Activated T-helper 1 cell treated with anti-CD3 and anti-CD28 coated beads, Interleukin-12 subunit alpha, Interleukin-12 subunit beta, Interleukin-2, Interleukin-4 antibody, amounts not matched to agents 30 ng/mL and 10 ng/mL and 1 ng/mL, durations not matched to agents 14 hours and 24 hours and 36 hours (primary cell): ENCODE measurements around the gene SREBF2. TPM values are rescaled to one million over a fixed set of nuclear protein-coding genes. Genes with fewer than 3 reads are reported as not detected.

Experiments
- DNase-seq: peaks from one replicate; pipeline ENCODE4 v3.0.0; 2021; ENCODE audit warnings: low spot score
- H3K27ac Mint-ChIP-seq: one replicate; pipeline ENCODE4 v1.8.0; 2021; ENCODE audit warnings: mild to moderate bottlenecking, mixed read lengths
- H3K27me3 Mint-ChIP-seq: one replicate; pipeline ENCODE4 v1.8.0; 2022; ENCODE audit warnings: mild to moderate bottlenecking, moderate library complexity, mixed read lengths; ENCODE audit not compliant: insufficient read depth
- H3K36me3 Mint-ChIP-seq: one replicate; pipeline ENCODE4 v1.8.0; 2021; ENCODE audit warnings: low read depth, mixed read lengths
- H3K4me1 Mint-ChIP-seq: one replicate; pipeline ENCODE4 v1.8.0; 2021; ENCODE audit warnings: low read depth, mixed read lengths
- H3K4me3 Mint-ChIP-seq: one replicate; pipeline ENCODE4 v1.8.0; 2021; ENCODE audit warnings: mild to moderate bottlenecking, moderate library complexity, mixed read lengths
- H3K9me3 Mint-ChIP-seq: one replicate; pipeline ENCODE4 v1.8.0; 2021; ENCODE audit warnings: mixed read lengths
- intact Hi-C: fragments of 100-400 bp; cut with micrococcal nuclease; formaldehyde crosslinking; loops from one replicate; pipeline ENCODE4 v1.15.1; 2024
- total RNA-seq: library from RNA; stranded (reverse); gene quantifications from 2 replicates; pipeline ENCODE4 v1.2.3, GENCODE V29; 2022

SREBF2 gene
- total RNA-seq, 1 donor from 2014 or later = 245 TPM

DNA sequence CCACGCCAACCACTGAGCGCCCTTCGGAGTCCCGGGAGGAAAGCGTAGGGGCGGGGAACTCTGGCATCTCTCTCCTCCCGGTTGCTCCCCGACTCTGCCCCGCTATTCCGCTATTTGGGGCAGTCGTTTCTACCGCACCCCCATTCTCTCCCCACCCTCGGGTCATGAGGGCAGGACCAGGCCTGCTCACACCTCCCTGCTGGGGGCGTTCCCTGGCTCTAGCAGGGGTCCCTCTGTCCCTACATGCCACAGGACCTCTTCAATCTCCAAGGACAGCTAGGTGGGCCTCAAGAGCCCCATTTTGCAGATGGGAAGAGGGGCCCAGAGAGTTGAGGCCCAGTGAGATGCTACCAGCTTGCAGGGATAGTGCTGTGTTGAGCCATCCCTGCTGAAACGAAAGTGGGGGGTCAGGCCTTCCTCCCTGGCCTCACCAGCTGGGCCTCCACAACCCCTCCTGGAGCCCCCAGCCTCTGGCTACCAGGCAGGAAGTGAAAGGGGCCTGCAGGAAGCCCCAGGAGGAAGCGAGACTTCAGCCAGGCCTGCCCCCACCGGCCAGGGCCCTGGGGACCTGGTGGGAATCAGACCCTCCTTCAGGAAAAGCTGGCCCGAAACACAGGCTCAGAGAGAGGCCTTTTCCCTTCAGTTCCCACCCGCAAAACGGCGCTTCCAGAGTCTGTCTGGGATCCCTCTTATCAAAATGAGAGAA, 87.5 kb downstream of the SREBF2 start:
- DNase-seq = no peak
- H3K4me1 Mint-ChIP-seq = peaks cover 6% of the 10 kb centered on the region
- peak overlapping the region; percentile 61 for H3K4me3 Mint-ChIP-seq
- no peaks in the 10 kb centered on the region for H3K9me3 Mint-ChIP-seq
- no peaks in the 10 kb centered on the region for H3K36me3 Mint-ChIP-seq
- intact Hi-C loops = no loop called here
- H3K27me3 Mint-ChIP-seq = peaks cover 35% of the 10 kb centered on the region
- H3K27ac Mint-ChIP-seq = no peak overlapping the region

GRCh38 chr22:41922328-41922727, 89.4 kb downstream of the SREBF2 start:
- H3K27me3 Mint-ChIP-seq = peaks cover 24% of the 10 kb centered on the region
- intact Hi-C loops = no loop called here
- no peak for DNase-seq
- H3K4me1 Mint-ChIP-seq = peaks cover 6% of the 10 kb centered on the region
- no peak overlapping the region for H3K4me3 Mint-ChIP-seq
- no peaks in the 10 kb centered on the region for H3K36me3 Mint-ChIP-seq
- no peaks in the 10 kb centered on the region for H3K9me3 Mint-ChIP-seq
- H3K27ac Mint-ChIP-seq = no peak overlapping the region

GRCh38 chr22:41922940-41923594, 90.2 kb downstream of the SREBF2 start:
- intact Hi-C loops = no loop called here
- peaks cover 9% of the 10 kb centered on the region for H3K4me1 Mint-ChIP-seq
- H3K4me3 Mint-ChIP-seq = no peak overlapping the region
- no peak for DNase-seq
- H3K9me3 Mint-ChIP-seq = no peaks in the 10 kb centered on the region
- no peak overlapping the region for H3K27ac Mint-ChIP-seq
- H3K27me3 Mint-ChIP-seq = peaks cover 26% of the 10 kb centered on the region
- H3K36me3 Mint-ChIP-seq = no peaks in the 10 kb centered on the region

DNA sequence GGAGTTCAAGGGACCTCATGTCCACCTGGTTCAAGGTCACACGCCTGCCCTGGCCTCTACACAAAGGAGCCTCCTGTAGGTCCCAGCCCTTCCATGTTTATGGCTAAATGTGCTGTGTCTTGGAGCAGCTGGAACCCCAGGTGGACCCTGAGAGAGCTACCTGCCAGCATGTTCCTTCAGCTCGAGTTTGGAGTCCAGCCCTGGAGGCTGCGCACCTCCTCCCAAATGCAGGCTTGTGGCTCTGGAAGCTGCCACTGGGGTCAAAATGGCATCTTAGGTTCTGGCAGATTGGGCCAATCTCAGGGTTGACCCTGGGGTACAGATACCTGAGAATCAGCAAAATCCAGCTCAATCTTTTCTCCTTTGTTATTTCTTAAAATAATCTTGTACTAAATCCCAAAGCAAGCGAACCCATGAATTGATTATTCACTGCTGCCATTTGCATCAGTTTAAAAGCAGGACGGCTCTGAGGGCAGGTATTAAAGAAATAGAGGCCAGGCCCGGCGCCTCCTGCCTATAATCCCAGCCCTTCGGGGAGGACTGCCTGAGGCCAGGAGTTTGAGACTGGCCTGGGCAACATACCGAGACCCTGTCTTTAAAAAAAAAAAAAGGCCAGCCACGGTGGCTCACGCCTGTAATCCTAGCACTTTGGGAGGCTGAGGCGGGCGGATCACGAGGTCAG, 90.8 kb downstream of the SREBF2 start:
- H3K9me3 Mint-ChIP-seq = no peaks in the 10 kb centered on the region
- H3K27ac Mint-ChIP-seq = no peak overlapping the region
- intact Hi-C loops = no loop called here
- no peak for DNase-seq
- peaks cover 23% of the 10 kb centered on the region for H3K27me3 Mint-ChIP-seq
- peaks cover 9% of the 10 kb centered on the region for H3K4me1 Mint-ChIP-seq
- H3K36me3 Mint-ChIP-seq = no peaks in the 10 kb centered on the region
- H3K4me3 Mint-ChIP-seq = no peak overlapping the region

DNA sequence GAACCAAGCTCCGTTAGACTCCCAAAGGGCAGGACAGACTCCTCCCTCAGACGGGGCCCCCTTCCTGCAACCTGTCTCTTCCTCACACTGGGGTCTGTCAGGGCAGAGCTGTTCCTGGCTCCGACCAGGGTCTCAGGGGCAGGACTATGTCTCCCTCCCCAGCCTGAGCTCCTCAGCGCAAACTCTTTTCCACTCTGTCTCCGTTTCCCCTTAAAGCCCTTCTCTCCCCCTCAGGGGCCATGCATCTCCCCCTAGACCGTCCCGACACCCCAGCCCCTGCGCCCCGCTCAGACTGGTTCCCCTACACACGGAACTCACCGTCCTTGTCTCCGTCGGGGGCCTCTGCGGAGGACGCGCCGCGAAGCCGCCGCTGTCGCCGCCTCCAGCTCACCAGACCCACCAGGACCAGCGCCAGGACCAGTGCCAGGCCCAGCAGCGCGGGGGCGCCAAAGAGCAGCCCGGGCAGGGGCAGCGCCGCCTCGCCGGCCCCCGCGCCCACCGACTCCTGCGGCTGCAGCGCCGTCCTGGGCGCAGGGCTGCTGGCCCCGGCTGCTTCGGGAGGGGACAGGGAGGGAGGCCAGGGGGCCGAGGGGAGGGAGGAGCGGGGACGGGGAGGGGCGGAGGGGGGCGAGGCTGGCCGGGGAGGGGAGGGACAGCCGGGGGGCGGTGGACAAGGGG, 93.0 kb downstream of the SREBF2 start:
- peak; percentile 75 for DNase-seq
- peaks cover 23% of the 10 kb centered on the region for H3K27me3 Mint-ChIP-seq
- no peaks in the 10 kb centered on the region for H3K36me3 Mint-ChIP-seq
- intact Hi-C loops = no loop called here
- H3K4me1 Mint-ChIP-seq = peaks cover 14% of the 10 kb centered on the region
- H3K27ac Mint-ChIP-seq = no peak overlapping the region
- H3K4me3 Mint-ChIP-seq = peak overlapping the region; percentile 76
- H3K9me3 Mint-ChIP-seq = no peaks in the 10 kb centered on the region

DNA sequence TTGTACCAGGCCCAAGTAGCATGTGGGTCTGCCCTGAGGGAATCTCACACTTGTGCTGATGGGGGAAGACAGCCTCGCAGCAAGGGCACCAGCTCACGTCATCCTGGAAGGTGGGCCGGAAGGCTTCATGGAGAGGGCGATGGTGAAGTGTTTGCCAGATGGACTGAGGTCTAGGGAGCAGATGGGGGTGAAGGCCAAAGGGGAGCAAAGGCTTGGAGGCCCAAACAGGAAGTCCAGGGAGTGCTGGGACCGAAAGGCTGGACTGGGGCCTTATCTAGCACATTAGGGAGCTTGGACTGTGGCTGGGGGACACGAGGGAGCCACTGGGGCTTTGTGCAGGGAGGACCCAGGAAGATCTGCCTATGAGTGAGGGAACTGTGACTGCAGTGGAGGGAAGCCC, 94.9 kb downstream of the SREBF2 start:
- intact Hi-C loops = no loop called here
- peaks cover 23% of the 10 kb centered on the region for H3K27me3 Mint-ChIP-seq
- H3K27ac Mint-ChIP-seq = peak overlapping the region; percentile 59
- peaks cover 14% of the 10 kb centered on the region for H3K4me1 Mint-ChIP-seq
- H3K4me3 Mint-ChIP-seq = peak overlapping the region; percentile 59
- DNase-seq = no peak
- H3K9me3 Mint-ChIP-seq = no peaks in the 10 kb centered on the region
- H3K36me3 Mint-ChIP-seq = no peaks in the 10 kb centered on the region

GRCh38 chr22:41928593-41929417, 95.9 kb downstream of the SREBF2 start:
- H3K9me3 Mint-ChIP-seq = no peaks in the 10 kb centered on the region
- H3K4me1 Mint-ChIP-seq = peaks cover 14% of the 10 kb centered on the region
- peaks cover 18% of the 10 kb centered on the region for H3K27me3 Mint-ChIP-seq
- H3K27ac Mint-ChIP-seq = no peak overlapping the region
- no peak overlapping the region for H3K4me3 Mint-ChIP-seq
- H3K36me3 Mint-ChIP-seq = no peaks in the 10 kb centered on the region
- DNase-seq = no peak
- intact Hi-C loops = no loop called here

DNA sequence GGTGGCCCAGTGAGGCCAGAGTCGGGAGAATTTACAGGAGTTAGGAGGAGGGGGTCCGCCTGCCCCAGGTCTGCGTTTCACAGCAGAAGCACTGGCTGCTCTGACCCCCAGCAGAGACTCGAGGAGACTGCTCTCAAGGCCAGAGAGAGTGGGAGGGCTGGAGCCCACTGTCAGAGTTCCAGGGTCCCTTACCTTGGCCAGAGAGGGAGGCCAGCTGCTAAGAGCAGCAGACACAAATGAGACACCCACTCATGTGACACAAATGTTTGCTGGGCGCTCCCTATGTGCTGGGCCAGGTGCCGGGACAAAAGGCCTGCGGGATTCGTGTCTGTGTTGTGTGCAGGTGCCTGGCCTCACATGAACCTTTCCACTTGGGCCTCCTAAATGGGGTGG, 96.5 kb downstream of the SREBF2 start:
- H3K4me1 Mint-ChIP-seq = peaks cover 14% of the 10 kb centered on the region
- no peaks in the 10 kb centered on the region for H3K36me3 Mint-ChIP-seq
- H3K27me3 Mint-ChIP-seq = peaks cover 18% of the 10 kb centered on the region
- peak overlapping the region; percentile 18 for H3K27ac Mint-ChIP-seq
- intact Hi-C loops = no loop called here
- no peak overlapping the region for H3K4me3 Mint-ChIP-seq
- no peak for DNase-seq
- H3K9me3 Mint-ChIP-seq = no peaks in the 10 kb centered on the region

DNA sequence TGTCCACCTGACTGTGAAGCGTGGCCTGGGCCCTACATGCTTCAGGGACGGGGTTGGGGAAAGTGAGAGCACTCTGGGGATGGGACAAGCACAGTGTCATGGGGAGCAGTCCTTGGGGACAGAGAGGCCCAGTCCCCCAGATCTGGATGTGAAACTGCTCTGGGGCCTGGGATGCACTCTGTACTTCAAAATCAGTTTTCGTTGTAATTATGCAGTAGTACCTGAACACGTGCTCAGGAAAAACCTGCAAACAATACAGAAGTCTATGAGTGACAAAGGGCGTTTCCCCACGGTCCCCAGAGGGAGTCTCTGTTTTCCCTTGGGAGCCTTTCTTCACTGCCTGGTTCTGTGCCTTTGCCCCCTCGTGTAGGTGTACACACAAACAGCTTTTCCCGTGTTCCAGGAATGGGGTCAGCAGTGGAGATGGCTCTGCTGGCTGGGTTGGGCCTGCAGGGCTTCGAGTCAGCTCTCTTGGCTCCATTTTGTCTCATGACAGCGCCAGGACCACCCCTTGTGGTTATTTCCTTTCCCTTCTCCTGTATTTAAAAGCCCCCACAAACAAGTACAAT, 98.9 kb downstream of the SREBF2 start:
- peaks cover 6% of the 10 kb centered on the region for H3K27me3 Mint-ChIP-seq
- intact Hi-C loops = no loop called here
- H3K9me3 Mint-ChIP-seq = no peaks in the 10 kb centered on the region
- no peak overlapping the region for H3K4me3 Mint-ChIP-seq
- peaks cover 14% of the 10 kb centered on the region for H3K4me1 Mint-ChIP-seq
- no peak overlapping the region for H3K27ac Mint-ChIP-seq
- DNase-seq = no peak
- H3K36me3 Mint-ChIP-seq = no peaks in the 10 kb centered on the region

DNA sequence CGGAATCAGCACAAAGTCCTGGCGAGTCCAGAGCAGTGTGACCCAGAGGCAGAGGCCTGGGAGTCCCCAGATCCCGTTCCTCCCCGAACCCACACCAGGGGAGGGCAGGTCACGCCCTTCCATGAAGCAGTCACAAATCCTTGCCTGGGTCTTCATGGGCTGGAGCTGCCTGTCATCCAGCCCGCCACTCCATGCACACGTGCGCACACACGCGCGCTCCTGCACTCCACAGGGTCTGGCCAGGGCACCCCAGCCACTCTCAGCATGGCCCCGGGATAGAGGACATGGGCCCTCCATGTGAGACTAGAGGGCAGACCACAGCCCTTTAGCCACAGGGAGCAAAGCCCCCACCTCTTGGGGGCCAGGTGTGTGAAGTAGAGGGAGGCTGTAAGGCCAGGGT, 99.4 kb downstream of the SREBF2 start:
- no peak for DNase-seq
- Mint-ChIP-seq H3K4me1 (peaks cover 14% of the 10 kb centered on the region), H3K36me3 (peaks cover 4% of the 10 kb centered on the region), H3K27me3 (peaks cover 3% of the 10 kb centered on the region), H3K9me3 (no peaks in the 10 kb centered on the region), H3K27ac (no peak overlapping the region), H3K4me3 (no peak overlapping the region)
- intact Hi-C loops = no loop called here

GRCh38 chr22:41933411-41934177, 100.7 kb downstream of the SREBF2 start:
- peaks cover 5% of the 10 kb centered on the region for H3K4me1 Mint-ChIP-seq
- no peak overlapping the region for H3K4me3 Mint-ChIP-seq
- no peaks in the 10 kb centered on the region for H3K9me3 Mint-ChIP-seq
- no peak for DNase-seq
- intact Hi-C loops = no loop called here
- peaks cover 7% of the 10 kb centered on the region for H3K36me3 Mint-ChIP-seq
- H3K27me3 Mint-ChIP-seq = no peaks in the 10 kb centered on the region
- H3K27ac Mint-ChIP-seq = peak overlapping the region; percentile 44
